HG02870 (cell line): Measurements from ENCODE around the gene APH1A.
"Not testable (repeated sequence)": the region's sequence is repeated elsewhere in the genome, so short reads cannot be mapped to it uniquely, and the experiment has no call there.

Experiments used
- ATAC-seq: cut with Tn5 transposase; IDR thresholded peaks from one replicate; pipeline ENCODE4 v1.9.1; 2021; ENCODE audit warnings: mild to moderate bottlenecking, moderate library complexity; ENCODE audit not compliant: unreplicated experiment

Gene APH1A

DNA sequence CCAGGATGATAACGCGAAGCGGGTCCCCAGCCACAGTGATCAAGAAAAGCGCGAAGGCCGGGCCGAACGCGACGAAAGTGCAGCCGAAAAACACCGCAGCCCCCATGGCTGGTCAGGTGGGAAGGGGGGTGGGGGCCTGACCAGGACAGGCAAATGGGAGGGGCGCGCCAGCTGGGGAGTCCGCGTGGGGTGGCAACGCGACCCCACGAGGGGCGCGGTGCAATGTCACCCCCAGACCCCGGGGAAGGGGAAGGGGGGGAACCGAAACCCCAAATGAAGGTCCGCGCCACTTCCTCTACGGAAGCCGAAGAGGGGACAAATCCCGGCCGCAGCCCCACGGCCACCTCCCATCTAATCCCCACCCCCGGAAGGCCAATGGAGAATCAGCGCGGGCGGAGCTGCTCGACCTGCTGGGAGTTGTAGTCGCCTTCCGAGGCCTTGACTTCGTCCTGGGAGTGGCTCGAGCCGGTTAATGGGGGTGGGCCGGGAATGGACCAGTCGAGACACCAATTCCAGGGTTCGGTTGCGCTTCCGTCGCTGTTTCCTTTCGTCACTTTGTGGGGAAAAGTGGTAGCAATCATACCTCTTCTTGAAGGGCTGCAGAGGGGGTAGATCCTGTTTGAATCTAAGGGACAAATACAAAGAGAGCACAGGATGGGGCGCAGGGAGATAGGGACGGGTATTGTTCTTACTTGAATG is at the start of gene APH1A:
Gene APH1A, minus strand, starts transcription at position 312 of the 699 bp plus-strand sequence. Its CDS starts 206 bp downstream, at position 106.
- ATAC-seq: peak; percentile 69

DNA sequence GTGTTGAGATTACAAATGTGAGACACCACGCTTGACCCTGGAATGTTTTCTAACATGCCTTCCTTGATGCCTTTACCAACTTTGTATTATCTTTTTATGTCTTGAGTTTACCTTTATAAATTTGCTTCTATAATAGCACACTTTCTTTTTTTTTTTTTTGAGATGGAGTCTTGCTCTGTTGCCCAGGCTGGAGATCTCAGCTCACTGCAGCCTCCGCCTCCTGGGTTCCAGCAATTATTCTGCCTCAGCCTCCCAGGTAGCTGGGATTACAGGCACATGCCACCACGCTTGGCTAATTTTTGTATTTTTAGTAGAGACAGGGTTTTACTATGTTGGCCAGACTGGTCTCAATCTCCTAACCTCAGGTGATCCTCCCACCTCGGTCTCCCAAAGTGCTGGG is 45.9 kb upstream of the APH1A start:
- ATAC-seq: not testable (repeated sequence)

DNA sequence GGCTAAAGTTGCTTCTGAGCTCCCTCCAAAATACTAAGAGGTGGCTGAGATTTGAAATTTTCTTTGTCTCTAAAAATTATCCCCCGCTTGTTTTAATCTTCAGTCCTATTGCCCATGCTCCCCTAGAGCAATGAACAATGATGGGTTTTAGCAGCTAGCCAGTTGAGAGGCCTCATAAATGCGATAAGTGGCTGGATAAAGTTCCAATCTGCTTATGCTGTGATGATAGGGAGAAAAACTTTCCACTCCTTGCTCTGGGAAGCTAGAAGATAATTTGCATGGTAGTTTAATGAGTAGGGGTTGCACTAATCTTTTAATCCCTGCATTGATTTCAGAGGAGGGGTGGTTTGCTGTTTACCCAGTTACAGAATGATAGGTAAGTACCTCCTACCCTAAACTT is 42.9 kb upstream of the APH1A start:
- no peak for ATAC-seq

GRCh38 chr1:150309758-150310508 is 41.1 kb upstream of the APH1A start:
- ATAC-seq: no peak

DNA sequence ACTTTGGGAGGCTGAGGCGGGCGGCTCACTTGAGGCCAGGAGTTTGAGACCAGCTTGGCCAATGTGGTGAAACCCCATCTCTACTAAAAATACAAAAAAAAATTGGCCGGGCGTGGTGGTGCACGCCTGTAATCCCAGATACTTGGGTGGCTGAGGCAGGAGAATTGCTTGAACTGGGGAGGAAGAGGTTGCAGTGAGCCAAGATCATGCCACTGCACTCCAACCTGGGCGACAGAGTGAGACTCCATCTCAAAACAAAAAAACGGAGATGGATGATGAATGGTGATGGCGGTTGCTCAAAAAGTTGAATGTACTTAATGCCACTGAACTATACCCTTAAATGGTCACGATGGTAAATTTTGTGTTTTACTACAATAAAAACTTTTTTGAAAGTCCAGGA is 39.8 kb upstream of the APH1A start:
- not testable (repeated sequence) for ATAC-seq

- ATAC-seq: no peak
Observed at GRCh38 chr1:150302902-150303301, 34.1 kb upstream of the APH1A start.

DNA sequence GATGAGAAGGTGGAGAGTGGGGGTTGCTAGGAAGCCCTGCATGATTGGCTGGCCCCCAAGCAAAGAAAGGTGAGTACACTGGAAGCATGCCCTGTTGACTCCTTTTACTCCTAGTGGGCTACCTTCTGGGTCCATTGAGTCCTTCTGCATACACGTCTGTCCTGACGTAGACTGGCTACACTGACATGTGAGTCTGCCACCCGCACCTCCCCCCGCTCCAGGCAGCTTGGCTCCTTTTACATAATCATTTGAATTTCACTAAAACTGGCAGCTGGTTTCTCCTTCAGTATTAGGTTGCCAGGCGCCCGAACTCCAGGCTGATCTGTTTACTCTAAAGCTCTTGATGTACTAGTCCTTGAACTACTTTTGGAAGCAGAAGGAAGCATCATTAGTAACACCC is 33.5 kb upstream of the APH1A start:
- ATAC-seq: no peak

DNA sequence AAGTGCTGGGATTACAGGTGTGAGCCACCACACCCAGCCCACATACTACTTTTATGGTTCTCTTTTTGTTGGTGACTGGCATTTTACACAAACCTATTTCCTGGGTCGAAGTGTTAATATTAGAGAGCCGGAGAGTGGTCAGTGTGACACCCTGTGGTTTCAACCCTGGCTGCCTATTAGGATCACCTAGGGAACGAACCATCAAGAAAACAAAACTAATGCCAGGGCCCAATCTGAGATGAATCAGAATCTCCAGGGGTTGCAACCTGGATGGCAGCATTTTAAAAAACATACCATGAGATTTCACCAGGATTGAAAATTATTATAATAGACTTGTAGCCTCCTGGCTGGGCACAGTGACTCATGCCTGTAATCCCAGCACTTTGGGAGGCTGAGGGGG is 30.9 kb upstream of the APH1A start:
- no peak for ATAC-seq

DNA sequence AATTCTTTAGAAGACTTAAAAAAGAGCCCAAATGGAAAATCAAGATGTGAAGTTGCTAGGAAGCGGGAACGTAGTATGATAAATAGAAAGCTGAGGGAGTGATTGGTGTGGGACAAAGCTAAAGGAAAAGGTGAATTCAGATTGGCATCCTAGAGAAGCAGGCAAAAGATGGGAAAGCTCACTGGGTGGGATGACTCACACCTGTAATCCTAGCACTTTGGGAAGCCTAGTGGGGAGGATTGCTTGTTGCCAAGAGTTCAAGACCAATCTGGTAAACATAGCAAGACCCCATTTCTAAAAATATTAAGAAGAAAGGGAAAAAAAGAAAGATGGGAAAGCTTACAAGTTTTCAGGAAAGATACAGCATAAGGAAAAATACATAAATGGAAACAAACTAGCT is 26.7 kb upstream of the APH1A start:
- no peak for ATAC-seq

GRCh38 chr1:150293433-150294253 is 24.8 kb upstream of the APH1A start, which contains the start of gene MRPS21:
Gene MRPS21 (plus strand): TSS chr1:150293861. CDS start chr1:150294367, 506 bp downstream.
- peak; percentile 96 for ATAC-seq

DNA sequence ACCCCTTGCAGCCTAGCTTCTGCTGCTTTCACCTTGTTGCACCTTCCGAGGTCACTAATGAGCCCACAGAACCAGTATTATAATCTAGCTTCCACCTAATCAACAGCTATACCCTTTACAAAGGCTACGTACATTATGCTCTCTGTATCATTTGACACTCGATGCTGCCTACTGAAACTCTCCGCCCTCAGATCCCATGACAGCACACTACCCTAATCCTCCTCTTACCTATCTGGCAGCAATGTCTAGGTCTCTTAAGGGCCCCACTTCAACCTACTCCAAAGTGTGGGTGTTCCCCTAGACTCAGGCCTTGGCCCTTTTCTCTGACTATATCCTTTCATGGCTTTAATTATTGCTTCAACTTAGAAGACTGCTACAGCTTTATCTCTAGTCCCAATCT is 20.0 kb upstream of the APH1A start:
- ATAC-seq: no peak

GRCh38 chr1:150288382-150288781 is 19.6 kb upstream of the APH1A start:
- no peak for ATAC-seq

GRCh38 chr1:150283260-150283659 is 14.4 kb upstream of the APH1A start:
- ATAC-seq: no peak

DNA sequence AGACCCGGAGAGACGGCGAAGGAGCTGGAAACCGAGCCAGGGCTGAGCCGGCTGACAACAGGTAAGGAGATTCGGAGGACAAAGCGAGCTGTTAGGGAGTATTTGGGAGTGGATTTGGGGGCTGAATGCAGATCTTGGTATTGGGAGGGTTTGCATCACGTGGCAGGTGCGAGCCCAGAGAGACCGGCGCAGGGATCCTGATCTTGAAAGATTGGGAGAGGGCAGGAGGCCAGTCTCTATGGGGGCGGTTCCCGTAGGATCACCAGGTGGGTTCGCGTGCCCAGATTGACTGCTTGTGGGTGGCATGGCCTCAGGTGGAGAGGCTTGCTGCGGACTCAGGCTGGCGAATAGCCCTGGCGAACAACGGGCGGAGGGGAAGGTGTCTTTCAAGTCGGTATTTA is 13.7 kb upstream of the APH1A start:
- ATAC-seq: no peak

- ATAC-seq: no peak
Observed at GRCh38 chr1:150281758-150282557, 13.1 kb upstream of the APH1A start, which contains the start of gene CIART. Gene CIART (plus strand): TSS chr1:150282554. CDS start chr1:150283268, 714 bp downstream.

DNA sequence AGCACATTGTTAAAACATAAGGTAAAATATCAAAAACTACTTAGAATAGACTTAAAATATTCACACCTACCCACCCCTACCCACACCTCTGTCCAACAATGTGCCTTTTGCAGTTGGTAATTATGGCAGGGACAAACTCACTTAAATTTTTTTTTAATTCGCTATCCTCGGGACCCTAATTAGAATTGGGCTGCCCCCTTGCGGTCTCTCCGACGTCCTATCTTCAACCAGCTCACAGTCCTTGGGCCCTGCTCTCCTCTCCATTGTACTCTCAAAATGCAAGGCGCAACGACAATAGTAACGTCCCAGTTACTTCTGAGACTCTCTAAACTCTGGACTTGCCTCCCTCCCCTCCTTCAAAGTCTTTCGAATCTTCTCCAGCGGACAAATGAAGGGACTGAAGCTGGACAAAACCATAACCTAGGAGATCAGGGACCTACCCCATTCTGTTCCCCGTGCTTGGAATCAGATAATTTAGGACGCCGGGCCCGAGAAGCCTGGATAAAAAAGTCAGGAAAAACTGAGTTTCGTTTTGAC is 12.5 kb upstream of the APH1A start:
- ATAC-seq: no peak

- no peak for ATAC-seq
Observed at GRCh38 chr1:150280138-150280707, 11.4 kb upstream of the APH1A start.

GRCh38 chr1:150273311-150273710 is 4.5 kb upstream of the APH1A start:
- no peak for ATAC-seq

DNA sequence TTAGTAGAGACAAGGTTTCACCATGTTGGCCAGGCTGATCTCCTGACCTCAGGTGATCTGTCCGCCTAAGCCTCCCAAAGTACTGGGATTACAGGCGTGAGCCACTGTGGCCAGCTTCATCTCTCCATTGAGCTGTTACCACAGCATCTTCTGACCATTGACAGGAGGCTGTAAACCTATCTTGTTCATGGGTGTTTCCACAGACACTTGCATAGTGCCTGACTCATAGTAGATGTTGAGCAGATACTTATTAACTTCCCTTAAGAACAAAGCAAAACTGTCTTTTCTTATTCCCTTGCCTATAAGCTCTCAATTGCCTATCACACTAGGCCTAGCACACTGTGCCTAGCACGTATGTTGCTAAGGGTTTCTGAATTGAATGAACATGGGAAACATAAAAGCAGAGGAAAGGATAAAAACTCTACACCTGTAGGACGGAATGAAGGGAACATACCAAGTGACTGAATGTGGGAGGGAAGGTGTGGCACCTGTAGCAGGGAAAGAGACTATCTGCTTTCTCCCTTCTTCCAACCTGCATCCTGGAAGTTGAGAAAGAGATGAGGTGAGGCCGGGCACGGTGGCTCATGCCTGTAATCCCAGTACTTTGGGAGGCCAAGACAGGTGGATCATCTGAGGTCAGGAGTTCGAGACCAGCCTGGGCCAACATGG is 2.6 kb upstream of the APH1A start:
- no peak for ATAC-seq
